PC-3 (cell line): Measurements from ENCODE around the gene BNC1.

ENCODE experiments used
- EZH2 ChIP-seq: fragments of 300-600 bp; sonication (generic); IDR thresholded peaks from one replicate; pipeline ENCODE4 v1.6.1; 2017; ENCODE audit warnings: antibody characterized with exemption, mild to moderate bottlenecking, low read length; ENCODE audit not compliant: unreplicated experiment
- EZH2phosphoT487 ChIP-seq: fragments of 300-600 bp; sonication (generic); IDR thresholded peaks from 2 replicates; pipeline ENCODE4 v1.6.1; 2018; ENCODE audit warnings: mild to moderate bottlenecking, antibody characterized with exemption, low read length, borderline replicate concordance
- TF ChIP-seq, protein P1 (sequence below): fragments of 300-600 bp; sonication (generic); conservative IDR thresholded peaks from 2 replicates; pipeline ENCODE4 v1.5.1; 2017; ENCODE audit warnings: antibody characterized with exemption, low read depth, mild to moderate bottlenecking, low read length

DNA sequence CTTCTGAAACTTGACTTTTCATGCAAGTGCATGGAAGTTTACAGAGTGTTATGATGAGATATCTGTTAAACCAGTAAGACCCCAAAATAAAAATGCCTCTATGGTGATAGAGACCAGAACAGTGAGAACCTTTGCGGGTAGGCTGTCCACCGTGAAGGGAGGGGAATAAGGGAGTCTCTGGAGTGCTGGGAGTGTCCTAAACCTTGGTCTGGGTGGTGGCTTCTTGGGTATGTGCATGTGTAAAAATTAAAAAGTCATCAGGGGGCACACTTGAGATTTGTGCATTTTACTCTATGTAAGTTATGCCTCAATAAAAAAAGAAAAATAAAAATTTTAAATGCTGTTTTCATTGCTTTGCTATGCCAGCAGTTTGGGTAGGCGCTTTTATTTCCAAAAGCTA lies 38.2 kb upstream of the BNC1 start:
- TF ChIP-seq, protein P1, sequence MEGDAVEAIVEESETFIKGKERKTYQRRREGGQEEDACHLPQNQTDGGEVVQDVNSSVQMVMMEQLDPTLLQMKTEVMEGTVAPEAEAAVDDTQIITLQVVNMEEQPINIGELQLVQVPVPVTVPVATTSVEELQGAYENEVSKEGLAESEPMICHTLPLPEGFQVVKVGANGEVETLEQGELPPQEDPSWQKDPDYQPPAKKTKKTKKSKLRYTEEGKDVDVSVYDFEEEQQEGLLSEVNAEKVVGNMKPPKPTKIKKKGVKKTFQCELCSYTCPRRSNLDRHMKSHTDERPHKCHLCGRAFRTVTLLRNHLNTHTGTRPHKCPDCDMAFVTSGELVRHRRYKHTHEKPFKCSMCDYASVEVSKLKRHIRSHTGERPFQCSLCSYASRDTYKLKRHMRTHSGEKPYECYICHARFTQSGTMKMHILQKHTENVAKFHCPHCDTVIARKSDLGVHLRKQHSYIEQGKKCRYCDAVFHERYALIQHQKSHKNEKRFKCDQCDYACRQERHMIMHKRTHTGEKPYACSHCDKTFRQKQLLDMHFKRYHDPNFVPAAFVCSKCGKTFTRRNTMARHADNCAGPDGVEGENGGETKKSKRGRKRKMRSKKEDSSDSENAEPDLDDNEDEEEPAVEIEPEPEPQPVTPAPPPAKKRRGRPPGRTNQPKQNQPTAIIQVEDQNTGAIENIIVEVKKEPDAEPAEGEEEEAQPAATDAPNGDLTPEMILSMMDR, result no peak
- TF ChIP-seq EZH2 (no peak), EZH2phosphoT487 (no peak)
